ENCODE measurements around the gene IPO7.

Gene IPO7

GRCh38 chr11:9473408-9473807, 89.0 kb downstream of the IPO7 start:
- Histone ChIP-seq H3K9me3 (ENCODE audit: control insufficient read depth, insufficient read depth, low read depth, low read length) (no peaks in the 10 kb centered on the region), H3K4me1 (ENCODE audit: control insufficient read depth, insufficient read depth, low read length) (no peaks in the 10 kb centered on the region), H3K4me3 (ENCODE audit: low read depth, low read length) (no peak overlapping the region), H3K27ac (ENCODE audit: extremely low read depth, low read depth, low read length) (no peak overlapping the region), H3K36me3 (ENCODE audit: control insufficient read depth in 2 of 2, insufficient read depth in 1 of 2, low read length in 2 of 2) (peaks cover 0 to 25% of the 10 kb centered on the region in 2 experiments; a peak in 2 of 3 replicates)
- ChIA-PET CTCF (interaction anchor here (0.6 kb wide), 2 partner anchors 11 to 336 kb away, joined by 3 to 4 read pairs; no protein-coding TSS in a partner anchor), POLR2A (interaction anchor here (3.1 kb wide), 1 partner anchor 13 kb away, joined by 29 read pairs; the partner anchor contains the start of gene ZNF143)
- no peak for TF ChIP-seq KLF10 (tag by site-specific recombination; IDR thresholded peaks at IDR 0.05)
- TF ChIP-seq ZBTB7A (tag by site-specific recombination; IDR thresholded peaks at IDR 0.05; ENCODE audit: low read depth) = no peak
- TF ChIP-seq ZNF558 (tag by site-specific recombination; IDR thresholded peaks at IDR 0.05) = 0 out of 2 replicates have a peak, but pooled peaks have one; percentile 14
- TF ChIP-seq MZF1 (tag by site-specific recombination; IDR thresholded peaks at IDR 0.05; ENCODE audit: borderline replicate concordance) = 0 out of 2 replicates have a peak, but pooled peaks have one; percentile 57
- TF ChIP-seq SP7 (tag by site-specific recombination; IDR thresholded peaks at IDR 0.05) = peak; percentile 98
- peak; percentile 97 for TF ChIP-seq WT1 (tag by site-specific recombination; IDR thresholded peaks at IDR 0.05)
- TF ChIP-seq ZNF518A (tag by site-specific recombination; conservative IDR thresholded peaks at IDR 0.05; ENCODE audit: low read depth) = no peak
- TF ChIP-seq ZNF23 (tag by site-specific recombination; IDR thresholded peaks at IDR 0.05; ENCODE audit: borderline replicate concordance) = no peak
- TF ChIP-seq ZIC2 (tag by site-specific recombination; IDR thresholded peaks at IDR 0.05) = peak; percentile 87
- TF ChIP-seq PRDM6 (tag by site-specific recombination; IDR thresholded peaks at IDR 0.05) = peak; percentile 69
- TF ChIP-seq ZNF311 (tag by site-specific recombination; IDR thresholded peaks at IDR 0.05; ENCODE audit: borderline replicate concordance) = no peak
- peak; percentile 73 for TF ChIP-seq OSR2 (tag by site-specific recombination; IDR thresholded peaks at IDR 0.05)
- TF ChIP-seq, protein P1, sequence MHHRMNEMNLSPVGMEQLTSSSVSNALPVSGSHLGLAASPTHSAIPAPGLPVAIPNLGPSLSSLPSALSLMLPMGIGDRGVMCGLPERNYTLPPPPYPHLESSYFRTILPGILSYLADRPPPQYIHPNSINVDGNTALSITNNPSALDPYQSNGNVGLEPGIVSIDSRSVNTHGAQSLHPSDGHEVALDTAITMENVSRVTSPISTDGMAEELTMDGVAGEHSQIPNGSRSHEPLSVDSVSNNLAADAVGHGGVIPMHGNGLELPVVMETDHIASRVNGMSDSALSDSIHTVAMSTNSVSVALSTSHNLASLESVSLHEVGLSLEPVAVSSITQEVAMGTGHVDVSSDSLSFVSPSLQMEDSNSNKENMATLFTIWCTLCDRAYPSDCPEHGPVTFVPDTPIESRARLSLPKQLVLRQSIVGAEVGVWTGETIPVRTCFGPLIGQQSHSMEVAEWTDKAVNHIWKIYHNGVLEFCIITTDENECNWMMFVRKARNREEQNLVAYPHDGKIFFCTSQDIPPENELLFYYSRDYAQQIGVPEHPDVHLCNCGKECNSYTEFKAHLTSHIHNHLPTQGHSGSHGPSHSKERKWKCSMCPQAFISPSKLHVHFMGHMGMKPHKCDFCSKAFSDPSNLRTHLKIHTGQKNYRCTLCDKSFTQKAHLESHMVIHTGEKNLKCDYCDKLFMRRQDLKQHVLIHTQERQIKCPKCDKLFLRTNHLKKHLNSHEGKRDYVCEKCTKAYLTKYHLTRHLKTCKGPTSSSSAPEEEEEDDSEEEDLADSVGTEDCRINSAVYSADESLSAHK (tag by site-specific recombination; IDR thresholded peaks at IDR 0.05) = peak; percentile 26; the same call in 1 of the 2 replicates
- peak; percentile 56; the same call in 1 of the 2 replicates for TF ChIP-seq ZNF24 (tag by site-specific recombination; IDR thresholded peaks at IDR 0.05)
- peak; percentile 79 for TF ChIP-seq ZNF843 (tag by site-specific recombination; IDR thresholded peaks at IDR 0.05)
- peak; percentile 41; the same call in 1 of the 2 replicates for TF ChIP-seq ZNF660 (tag by site-specific recombination; IDR thresholded peaks at IDR 0.05)
- peak; percentile 64 for TF ChIP-seq IKZF3 (tag by site-specific recombination; IDR thresholded peaks at IDR 0.05)
- TF ChIP-seq ZBTB21 (tag by site-specific recombination; IDR thresholded peaks at IDR 0.05) = peak; percentile 52
- TF ChIP-seq, protein P2, sequence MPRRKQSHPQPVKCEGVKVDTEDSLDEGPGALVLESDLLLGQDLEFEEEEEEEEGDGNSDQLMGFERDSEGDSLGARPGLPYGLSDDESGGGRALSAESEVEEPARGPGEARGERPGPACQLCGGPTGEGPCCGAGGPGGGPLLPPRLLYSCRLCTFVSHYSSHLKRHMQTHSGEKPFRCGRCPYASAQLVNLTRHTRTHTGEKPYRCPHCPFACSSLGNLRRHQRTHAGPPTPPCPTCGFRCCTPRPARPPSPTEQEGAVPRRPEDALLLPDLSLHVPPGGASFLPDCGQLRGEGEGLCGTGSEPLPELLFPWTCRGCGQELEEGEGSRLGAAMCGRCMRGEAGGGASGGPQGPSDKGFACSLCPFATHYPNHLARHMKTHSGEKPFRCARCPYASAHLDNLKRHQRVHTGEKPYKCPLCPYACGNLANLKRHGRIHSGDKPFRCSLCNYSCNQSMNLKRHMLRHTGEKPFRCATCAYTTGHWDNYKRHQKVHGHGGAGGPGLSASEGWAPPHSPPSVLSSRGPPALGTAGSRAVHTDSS (tag by site-specific recombination; IDR thresholded peaks at IDR 0.05) = 0 out of 2 replicates have a peak, but pooled peaks have one; percentile 33
- no peak for TF ChIP-seq ZNF830 (tag by site-specific recombination; IDR thresholded peaks at IDR 0.05; ENCODE audit: low read depth)
- TF ChIP-seq ZNF37A (tag by site-specific recombination; IDR thresholded peaks at IDR 0.05) = no peak
- TF ChIP-seq HIC1 (tag by site-specific recombination; IDR thresholded peaks at IDR 0.05) = peak; percentile 84
- TF ChIP-seq TRIM28 (IDR thresholded peaks at IDR 0.05; ENCODE audit: borderline replicate concordance, low read length) = peak; percentile 86
- peak; percentile 77 for TF ChIP-seq ZNF629 (tag by site-specific recombination; IDR thresholded peaks at IDR 0.05)

Data from HEK293 (cell line).